SKM-1 (cell line): Measurements from ENCODE around the gene NFAT5.

ENCODE experiments used
- DNase-seq: peaks from one replicate; lab custom pipeline; 2025; ENCODE audit not compliant: unreplicated experiment; lab: John Stamatoyannopoulos, UW

Gene NFAT5

DNA sequence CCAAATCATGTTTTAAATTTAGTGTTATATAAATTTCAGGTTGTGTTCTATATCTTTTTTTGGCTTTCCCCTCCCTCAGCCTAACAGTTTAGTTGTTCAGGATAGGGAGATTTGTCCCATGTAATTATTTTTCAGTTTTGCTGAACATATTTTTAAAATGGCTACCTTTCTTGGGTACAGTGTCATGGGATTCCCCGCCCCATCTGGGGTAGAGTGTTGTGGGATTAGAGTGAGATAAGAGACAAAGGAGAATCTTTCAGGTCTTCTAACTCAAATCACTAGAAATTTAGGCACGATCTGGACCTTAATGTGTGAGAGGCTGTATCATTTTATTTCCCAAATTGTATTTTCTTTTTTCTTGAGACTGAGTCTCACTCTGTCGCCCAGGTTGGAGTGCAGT is 24.8 kb downstream of the NFAT5 start:
- no peak for DNase-seq

DNA sequence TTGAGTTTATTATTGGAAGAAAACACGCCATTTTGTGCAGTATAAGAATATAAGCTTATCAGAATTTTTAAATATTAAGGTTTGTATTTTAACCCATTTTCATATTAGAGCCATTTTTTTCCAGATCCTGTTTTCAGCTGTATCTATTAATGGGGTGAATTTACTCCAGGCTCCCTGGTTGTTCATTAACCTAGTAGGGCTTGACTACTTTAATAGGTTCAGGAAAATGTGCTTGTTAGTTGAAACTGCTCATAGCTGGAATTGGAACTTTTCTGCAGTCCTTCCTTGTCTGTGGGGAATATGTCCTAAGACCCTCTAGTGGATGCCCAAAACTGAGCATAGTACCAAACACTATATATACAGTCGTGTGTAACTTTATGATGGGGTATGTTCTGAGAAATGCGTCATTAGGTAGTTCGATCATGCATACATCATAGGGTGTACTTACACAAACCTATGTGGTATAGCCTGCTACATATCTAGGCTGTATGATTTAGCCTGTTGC is 28.0 kb downstream of the NFAT5 start:
- DNase-seq: no peak

DNA sequence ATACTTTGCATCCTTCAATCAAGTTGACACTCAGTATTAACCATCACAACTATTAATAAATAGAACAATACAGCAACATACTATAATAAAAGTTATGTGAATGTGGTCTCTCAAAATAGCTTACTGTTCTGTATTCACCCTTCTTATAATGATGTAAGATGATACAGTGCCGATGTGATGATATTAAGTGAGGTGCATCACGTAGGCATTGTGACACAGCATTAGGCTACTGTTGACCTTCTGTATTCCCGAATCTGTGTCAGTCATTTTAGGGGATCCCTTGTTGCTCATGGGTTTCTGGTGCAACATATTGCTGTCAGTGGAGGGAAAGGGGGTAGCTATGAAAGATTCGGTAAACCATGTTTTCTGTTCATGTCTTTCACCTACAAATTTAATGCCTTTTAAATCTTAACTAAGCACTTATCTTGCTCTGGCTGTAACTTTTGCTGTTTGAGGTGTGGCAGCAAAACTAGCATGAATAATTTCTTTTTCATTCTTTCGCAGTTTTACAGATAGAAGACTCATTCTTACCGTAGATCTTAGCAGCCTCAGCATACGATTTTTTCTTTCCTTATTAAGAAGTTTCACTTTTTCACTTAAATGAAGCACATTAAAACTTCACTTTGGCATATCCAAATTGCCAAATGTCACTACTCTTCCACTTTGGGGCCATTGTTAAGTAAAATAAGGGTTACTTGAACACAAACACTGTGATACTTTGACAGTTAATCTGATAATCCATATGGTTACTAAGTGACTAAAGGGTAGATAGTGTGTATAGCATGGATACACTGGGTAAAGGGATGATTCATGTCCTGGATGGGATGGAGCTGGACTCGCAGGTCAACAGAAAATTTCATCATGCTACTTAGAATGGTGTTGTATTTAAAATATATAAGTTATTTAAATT is 29.6 kb downstream of the NFAT5 start:
- DNase-seq: no peak

- DNase-seq: no peak
Observed at GRCh38 chr16:69596801-69597200, 31.0 kb downstream of the NFAT5 start.

- DNase-seq: no peak
Observed at GRCh38 chr16:69598045-69598444, 32.3 kb downstream of the NFAT5 start.

- no peak for DNase-seq
Observed at GRCh38 chr16:69599731-69600130, 34.0 kb downstream of the NFAT5 start.

DNA sequence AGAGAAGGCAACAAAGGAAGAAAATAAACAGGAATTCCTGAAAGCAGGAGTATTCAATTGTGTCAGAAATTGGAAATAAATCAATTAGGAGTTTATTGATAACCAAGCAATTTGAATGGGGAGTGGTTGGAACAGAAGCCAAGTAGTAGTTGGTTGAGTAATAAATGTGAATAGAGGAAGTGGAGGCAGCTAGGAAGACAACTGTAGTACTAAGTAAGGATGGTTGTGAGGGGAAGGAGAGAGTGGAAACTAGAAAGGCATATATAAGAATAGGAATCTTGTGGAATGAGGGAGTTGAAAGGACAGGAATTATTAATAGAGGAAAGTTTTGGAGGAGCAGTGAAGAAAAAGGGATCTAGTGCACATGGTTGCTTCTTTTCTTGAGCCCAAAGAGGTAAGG is 34.4 kb downstream of the NFAT5 start:
- peak; percentile 41 for DNase-seq

DNA sequence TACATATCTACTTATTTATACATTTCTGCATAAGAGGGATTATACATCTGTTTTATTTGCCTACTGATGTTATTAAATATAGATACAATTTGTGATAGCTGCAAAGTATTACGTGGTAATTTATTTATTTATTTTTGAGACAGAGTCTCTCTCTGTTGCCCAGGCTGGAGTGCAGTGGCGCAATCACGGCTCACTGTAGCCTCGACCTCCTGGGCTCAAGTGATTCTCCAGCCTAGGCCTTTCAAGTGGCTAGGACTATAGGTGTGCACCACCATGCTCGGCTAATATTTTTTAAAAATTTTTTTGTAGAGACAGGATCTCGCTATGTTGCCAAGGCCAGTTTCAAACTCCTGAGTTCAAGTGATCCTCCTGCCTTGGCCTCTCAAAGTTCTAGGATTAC is 35.5 kb downstream of the NFAT5 start:
- no peak for DNase-seq

- DNase-seq: no peak
Observed at GRCh38 chr16:69606985-69607384, 41.2 kb downstream of the NFAT5 start.

DNA sequence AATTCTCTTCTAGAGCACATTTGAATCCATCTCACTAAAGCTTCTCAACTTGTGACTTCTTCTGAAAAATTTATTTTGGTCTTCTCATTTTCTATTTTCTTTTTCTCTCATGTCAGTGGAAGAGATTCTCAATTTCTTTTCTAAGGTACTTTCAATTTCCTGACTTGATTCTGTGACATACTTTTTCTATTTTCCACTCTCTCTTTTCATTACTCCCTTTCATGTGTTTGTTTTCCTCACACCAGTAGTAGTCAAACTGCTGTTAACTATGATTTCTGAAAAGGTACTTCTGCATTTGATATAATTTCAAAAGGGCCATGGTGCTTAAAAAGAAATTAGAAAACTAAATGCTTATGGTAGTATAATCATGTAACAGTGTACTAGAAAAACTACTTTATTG is 41.9 kb downstream of the NFAT5 start:
- DNase-seq: no peak

DNA sequence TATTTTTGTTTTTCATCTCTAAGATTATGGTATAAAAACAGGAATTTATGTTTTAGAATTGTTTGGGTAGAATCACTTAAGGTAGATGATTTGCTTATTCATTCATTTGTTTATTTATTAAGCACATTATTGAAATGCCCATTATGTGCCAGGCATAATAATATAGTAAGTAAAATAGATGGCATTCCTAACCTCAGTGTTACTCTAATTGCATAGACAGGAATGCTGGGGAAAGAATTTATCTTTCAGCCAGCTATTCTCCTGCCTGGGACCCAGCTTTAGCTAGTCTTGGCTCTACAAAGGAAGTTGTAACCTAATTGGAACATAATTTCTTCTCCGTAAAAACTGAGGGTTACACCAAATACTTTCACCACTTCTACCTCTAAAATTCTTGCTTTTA is 44.6 kb downstream of the NFAT5 start:
- DNase-seq: no peak

GRCh38 chr16:69611103-69611640 is 45.4 kb downstream of the NFAT5 start:
- DNase-seq: no peak

DNA sequence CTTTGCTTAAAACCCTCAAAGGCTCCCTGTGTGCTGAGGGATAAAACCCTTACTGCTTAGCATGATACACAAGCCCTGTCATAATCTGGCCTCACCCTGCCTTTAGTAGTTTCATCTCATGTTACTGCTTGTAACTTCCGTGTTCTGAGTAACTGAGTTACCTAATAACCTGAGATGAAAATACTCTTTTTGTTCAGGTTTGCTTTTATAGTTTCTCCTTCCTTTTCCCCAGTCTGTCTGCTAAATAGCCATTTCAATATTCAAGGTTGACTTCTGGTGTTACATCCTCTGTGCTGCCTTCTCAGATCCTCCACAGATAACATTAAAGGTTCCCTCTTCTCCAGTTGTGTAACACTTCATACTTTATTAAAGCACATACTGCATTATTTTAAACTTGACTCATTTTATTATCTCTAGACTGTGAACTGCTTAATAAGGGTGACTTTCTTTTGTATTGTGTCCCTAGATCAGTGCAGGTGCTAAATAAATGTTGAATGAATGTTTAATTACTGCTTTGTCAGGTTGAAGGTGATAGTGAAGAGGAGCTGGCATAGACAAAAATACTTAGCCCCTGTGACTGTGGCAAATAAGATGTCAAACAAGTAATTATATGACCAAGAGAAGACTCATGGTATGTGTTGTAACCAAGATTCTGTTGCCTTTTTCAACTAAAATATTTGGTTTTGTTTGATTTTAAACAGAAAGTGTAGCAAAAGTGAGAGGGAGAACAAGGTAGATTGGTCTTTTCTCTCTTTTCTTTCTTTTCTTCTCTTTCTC is 47.8 kb downstream of the NFAT5 start:
- no peak for DNase-seq

- DNase-seq: no peak
Observed at GRCh38 chr16:69615528-69615927, 49.8 kb downstream of the NFAT5 start.

- no peak for DNase-seq
Observed at GRCh38 chr16:69616082-69616481, 50.3 kb downstream of the NFAT5 start.

- no peak for DNase-seq
Observed at GRCh38 chr16:69618307-69618706, 52.5 kb downstream of the NFAT5 start.

- no peak for DNase-seq
Observed at GRCh38 chr16:69618721-69619120, 53.0 kb downstream of the NFAT5 start.

DNA sequence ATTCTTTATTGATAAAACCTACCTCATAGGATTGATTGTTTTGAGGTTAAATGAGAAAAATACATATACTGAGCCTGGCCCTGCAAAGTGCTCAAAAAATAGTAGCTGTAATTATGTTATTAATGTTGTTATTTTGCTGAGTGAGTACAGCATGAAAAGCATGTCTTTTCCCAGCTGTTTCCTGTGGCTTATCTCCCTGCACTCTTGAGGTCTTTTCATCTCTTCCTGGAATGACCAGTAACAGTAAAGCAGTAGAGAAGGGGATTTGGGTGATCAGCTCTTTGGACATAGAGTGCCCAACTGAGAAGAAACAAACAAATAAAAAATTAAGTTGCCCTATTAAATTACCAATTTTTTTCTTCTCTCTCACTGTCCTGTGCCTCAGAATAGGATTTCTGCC is 53.7 kb downstream of the NFAT5 start:
- DNase-seq: no peak

DNA sequence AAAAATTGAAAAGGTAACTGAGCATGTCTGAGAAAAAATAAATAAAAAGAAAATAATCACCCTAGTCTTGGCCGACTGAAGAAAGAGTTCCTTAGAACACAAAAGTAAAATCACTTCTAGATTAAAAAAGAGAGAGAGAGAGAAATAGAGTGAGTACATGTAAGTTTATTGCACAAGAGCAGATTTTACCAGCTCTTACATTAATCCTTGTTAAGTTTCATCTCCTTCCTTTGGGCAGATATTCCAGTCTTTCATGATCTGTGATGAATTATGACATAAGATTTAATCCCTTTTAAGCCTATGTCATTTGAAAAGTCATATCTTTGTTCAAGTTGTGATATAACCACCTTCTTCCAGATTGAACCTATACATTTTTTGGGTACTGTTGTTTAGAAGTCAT is 54.8 kb downstream of the NFAT5 start:
- no peak for DNase-seq

- DNase-seq: no peak
Observed at GRCh38 chr16:69621225-69621624, 55.5 kb downstream of the NFAT5 start.

GRCh38 chr16:69626256-69626655 is 60.5 kb downstream of the NFAT5 start:
- DNase-seq: no peak

DNA sequence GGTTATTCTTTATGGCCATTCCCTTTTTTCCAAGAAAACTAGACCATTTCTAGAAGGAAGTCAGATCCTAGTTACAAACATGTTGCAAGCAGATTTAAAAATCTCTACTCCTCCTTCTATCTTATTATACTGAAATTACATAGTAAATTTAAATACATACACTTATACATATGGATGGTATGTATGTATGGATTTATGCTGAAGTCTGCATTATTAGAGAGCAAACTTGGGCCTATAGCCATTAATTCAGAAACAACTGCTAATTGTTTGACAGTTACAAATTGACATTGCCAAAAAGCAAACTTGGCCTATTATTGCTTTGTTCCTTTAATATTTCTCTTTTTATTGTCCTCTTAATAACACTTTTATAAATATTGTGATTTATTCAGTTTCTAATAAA is 67.1 kb downstream of the NFAT5 start:
- DNase-seq: no peak
